Vagina (tissue), 2 donors: ENCODE results near the gene MYO3B. TPM values are rescaled to one million over a fixed set of nuclear protein-coding genes. Genes with fewer than 3 reads are reported as not detected.

Experiments used
- DNase-seq, 2 donors: peaks; one replicate each; pipeline ENCODE4 v3.0.0-alpha.2; 2017; ENCODE audit errors: extremely low spot score in 2 of 2
- H3K27ac ChIP-seq: fragments of 200-600 bp; sonication (generic); one replicate; pipeline ENCODE4 v1.5.1; 2019
- H3K27me3 ChIP-seq: fragments of 200-600 bp; sonication (generic); one replicate; pipeline ENCODE4 v1.5.1; 2019
- H3K36me3 ChIP-seq, 2 donors: fragments of 200-600 bp; sonication (generic); one replicate each; pipeline ENCODE4 v1.5.1; 2017 to 2019
- H3K4me1 ChIP-seq: fragments of 200-600 bp; sonication (generic); one replicate; pipeline ENCODE4 v1.5.1; 2019
- H3K4me3 ChIP-seq, 2 donors: fragments of 200-600 bp; sonication (generic); 1 replicate in 1 of 2; 2 replicates in 1 of 2; pipeline ENCODE4 v1.5.1; 2016 to 2019
- H3K9me3 ChIP-seq: fragments of 200-600 bp; sonication (generic); one replicate; pipeline ENCODE4 v1.5.1; 2019
- POLR2A ChIP-seq, 2 donors: fragments of 450-650 bp; IDR thresholded peaks; one replicate each; pipeline ENCODE4 v1.6.1; 2017; ENCODE audit warnings: antibody characterized with exemption in 2 of 2, mild to moderate bottlenecking in 2 of 2, moderate library complexity in 2 of 2
- POLR2AphosphoS5 ChIP-seq, 2 donors: sonication (generic); formaldehyde crosslinking; IDR thresholded peaks; one replicate each; pipeline ENCODE4 v1.9.0; 2017; ENCODE audit warnings: antibody characterized with exemption in 2 of 2, mild to moderate bottlenecking in 2 of 2, low read depth in 1 of 2; ENCODE audit not compliant: insufficient read depth in 1 of 2
- intact Hi-C: fragments of 100-400 bp; cut with DNase I; formaldehyde crosslinking; loops from one replicate; pipeline ENCODE4 v1.15.1; 2023
- total RNA-seq: library from RNA; depleted of rRNA; stranded (reverse); fragments of >200 nt; gene quantifications from one replicate; pipeline ENCODE4 v1.2.3, GENCODE V29; 2016
- TF ChIP-seq, protein P1 (sequence below), 3 experiments: fragments of 450-650 bp in 2 of 3; fragments of 200-600 bp in 1 of 3; sonication (generic) in 1 of 3; IDR thresholded peaks; one replicate each; pipeline ENCODE4 v1.5.1; 2017 to 2019; ENCODE audit warnings: antibody characterized with exemption in 3 of 3, mild to moderate bottlenecking in 2 of 3, moderate library complexity in 2 of 3

MYO3B gene
- total RNA-seq, 1 donor from 2014 or later = 0.49 TPM

DNA sequence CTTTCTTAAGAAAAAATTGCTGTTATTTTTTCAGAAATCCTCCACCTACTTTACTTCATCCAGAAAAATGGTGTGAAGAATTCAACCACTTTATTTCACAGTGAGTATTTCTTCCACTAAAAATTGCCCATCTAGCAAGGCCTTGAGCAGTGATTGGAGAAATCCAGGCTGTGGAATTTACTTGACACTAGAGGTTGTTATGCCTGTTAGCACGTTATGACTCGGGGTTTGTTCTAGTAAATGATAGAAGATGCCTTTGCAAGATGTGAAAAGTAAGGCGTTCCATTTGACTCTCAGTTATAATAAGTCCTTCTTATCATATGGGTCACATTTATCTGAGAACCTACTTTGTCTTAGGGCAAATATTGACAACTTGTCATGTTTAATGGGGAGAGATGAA lies 157.4 kb downstream of the MYO3B start:
- Histone ChIP-seq H3K4me3 (no peak overlapping the region), H3K36me3 (no peaks in the 10 kb centered on the region), H3K27me3 (no peaks in the 10 kb centered on the region), H3K27ac (no peak overlapping the region), H3K9me3 (no peaks in the 10 kb centered on the region), H3K4me1 (no peaks in the 10 kb centered on the region)
- intact Hi-C loops = no loop called here
- no peak for DNase-seq
- TF ChIP-seq POLR2AphosphoS5 (IDR thresholded peaks at IDR 0.05; ENCODE audit: insufficient read depth in 1 of 2, low read depth in 1 of 2) (no peak), POLR2A (IDR thresholded peaks at IDR 0.05) (no peak)
- TF ChIP-seq, protein P1, sequence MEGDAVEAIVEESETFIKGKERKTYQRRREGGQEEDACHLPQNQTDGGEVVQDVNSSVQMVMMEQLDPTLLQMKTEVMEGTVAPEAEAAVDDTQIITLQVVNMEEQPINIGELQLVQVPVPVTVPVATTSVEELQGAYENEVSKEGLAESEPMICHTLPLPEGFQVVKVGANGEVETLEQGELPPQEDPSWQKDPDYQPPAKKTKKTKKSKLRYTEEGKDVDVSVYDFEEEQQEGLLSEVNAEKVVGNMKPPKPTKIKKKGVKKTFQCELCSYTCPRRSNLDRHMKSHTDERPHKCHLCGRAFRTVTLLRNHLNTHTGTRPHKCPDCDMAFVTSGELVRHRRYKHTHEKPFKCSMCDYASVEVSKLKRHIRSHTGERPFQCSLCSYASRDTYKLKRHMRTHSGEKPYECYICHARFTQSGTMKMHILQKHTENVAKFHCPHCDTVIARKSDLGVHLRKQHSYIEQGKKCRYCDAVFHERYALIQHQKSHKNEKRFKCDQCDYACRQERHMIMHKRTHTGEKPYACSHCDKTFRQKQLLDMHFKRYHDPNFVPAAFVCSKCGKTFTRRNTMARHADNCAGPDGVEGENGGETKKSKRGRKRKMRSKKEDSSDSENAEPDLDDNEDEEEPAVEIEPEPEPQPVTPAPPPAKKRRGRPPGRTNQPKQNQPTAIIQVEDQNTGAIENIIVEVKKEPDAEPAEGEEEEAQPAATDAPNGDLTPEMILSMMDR (IDR thresholded peaks at IDR 0.05) = no peak

DNA sequence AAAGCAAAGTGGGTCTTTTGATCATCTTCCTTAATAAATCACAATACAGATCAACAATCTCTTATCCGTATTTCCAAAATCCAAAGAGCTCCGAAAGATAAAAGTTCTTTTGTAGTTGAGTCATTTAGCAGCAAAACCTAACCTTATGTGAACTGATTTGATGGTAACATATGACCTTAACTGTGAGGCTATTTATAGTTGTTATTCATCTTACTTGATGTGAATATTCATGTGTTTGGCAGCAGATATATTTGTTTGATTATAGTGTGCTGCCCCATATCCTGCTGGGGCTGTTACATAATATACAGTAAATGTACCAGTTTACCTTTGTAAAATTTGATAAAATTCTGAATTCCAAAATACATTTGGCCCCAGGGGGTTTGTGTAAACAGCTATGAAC lies 158.5 kb downstream of the MYO3B start:
- no peak for DNase-seq
- Histone ChIP-seq H3K4me1 (no peaks in the 10 kb centered on the region), H3K9me3 (no peaks in the 10 kb centered on the region), H3K27ac (no peak overlapping the region), H3K4me3 (no peak overlapping the region), H3K27me3 (no peaks in the 10 kb centered on the region), H3K36me3 (no peaks in the 10 kb centered on the region)
- TF ChIP-seq POLR2A (IDR thresholded peaks at IDR 0.05) (no peak), POLR2AphosphoS5 (IDR thresholded peaks at IDR 0.05; ENCODE audit: insufficient read depth in 1 of 2, low read depth in 1 of 2) (no peak)
- TF ChIP-seq, protein P1 (IDR thresholded peaks at IDR 0.05) = no peak
- intact Hi-C loops = no loop called here

DNA sequence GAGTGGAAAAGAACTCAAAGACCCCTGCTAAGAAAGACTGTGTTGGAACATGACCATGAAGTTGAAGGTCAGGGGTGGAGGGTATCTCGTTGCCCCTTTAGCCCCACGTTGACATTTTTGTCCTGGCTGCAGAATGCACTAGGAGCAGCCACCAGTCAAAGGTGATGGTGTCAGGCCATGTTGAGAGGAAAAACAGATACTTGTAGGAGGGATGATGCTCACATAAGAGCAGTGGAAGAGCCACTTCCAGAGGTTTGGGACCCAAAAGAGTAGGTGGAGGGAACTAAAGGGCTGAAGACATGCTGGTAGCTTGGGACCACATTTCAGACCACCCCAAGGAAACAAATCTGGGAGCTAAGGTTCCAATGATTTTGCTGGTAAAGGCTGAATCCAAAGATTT lies 159.0 kb downstream of the MYO3B start:
- no peaks in the 10 kb centered on the region for H3K9me3 ChIP-seq
- no peaks in the 10 kb centered on the region for H3K36me3 ChIP-seq
- DNase-seq = no peak
- TF ChIP-seq POLR2A (IDR thresholded peaks at IDR 0.05) (no peak), POLR2AphosphoS5 (IDR thresholded peaks at IDR 0.05; ENCODE audit: insufficient read depth in 1 of 2, low read depth in 1 of 2) (no peak)
- TF ChIP-seq, protein P1 (IDR thresholded peaks at IDR 0.05) = no peak
- no peaks in the 10 kb centered on the region for H3K4me1 ChIP-seq
- H3K4me3 ChIP-seq = no peak overlapping the region
- H3K27me3 ChIP-seq = no peaks in the 10 kb centered on the region
- H3K27ac ChIP-seq = no peak overlapping the region
- intact Hi-C loops = no loop called here

DNA sequence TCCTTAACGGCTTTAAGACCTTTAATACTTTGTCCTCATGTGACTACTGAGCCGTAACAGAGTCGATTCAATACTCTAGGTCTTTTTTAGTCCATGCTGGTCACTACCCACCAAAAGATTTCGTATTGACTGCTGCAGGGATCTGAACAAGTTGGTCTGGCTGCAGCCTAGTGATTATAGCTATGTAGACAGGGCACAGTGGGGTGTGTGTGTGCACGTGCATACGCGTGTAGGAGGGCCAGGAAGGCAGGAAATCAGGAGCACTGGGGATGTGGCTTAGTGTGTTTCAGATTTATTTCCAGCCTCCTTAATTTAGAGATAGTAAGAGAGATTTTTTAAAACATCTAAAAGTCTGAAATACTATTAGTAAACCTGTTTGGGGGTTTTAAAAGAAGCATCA lies 161.4 kb downstream of the MYO3B start:
- intact Hi-C loops = no loop called here
- Histone ChIP-seq H3K27ac (no peak overlapping the region), H3K27me3 (no peaks in the 10 kb centered on the region), H3K4me3 (no peak overlapping the region), H3K36me3 (no peaks in the 10 kb centered on the region), H3K9me3 (no peaks in the 10 kb centered on the region), H3K4me1 (no peaks in the 10 kb centered on the region)
- no peak for DNase-seq
- TF ChIP-seq POLR2AphosphoS5 (IDR thresholded peaks at IDR 0.05; ENCODE audit: insufficient read depth in 1 of 2, low read depth in 1 of 2) = no peak
- no peak for TF ChIP-seq POLR2A (IDR thresholded peaks at IDR 0.05)
- TF ChIP-seq, protein P1 (IDR thresholded peaks at IDR 0.05) = no peak

DNA sequence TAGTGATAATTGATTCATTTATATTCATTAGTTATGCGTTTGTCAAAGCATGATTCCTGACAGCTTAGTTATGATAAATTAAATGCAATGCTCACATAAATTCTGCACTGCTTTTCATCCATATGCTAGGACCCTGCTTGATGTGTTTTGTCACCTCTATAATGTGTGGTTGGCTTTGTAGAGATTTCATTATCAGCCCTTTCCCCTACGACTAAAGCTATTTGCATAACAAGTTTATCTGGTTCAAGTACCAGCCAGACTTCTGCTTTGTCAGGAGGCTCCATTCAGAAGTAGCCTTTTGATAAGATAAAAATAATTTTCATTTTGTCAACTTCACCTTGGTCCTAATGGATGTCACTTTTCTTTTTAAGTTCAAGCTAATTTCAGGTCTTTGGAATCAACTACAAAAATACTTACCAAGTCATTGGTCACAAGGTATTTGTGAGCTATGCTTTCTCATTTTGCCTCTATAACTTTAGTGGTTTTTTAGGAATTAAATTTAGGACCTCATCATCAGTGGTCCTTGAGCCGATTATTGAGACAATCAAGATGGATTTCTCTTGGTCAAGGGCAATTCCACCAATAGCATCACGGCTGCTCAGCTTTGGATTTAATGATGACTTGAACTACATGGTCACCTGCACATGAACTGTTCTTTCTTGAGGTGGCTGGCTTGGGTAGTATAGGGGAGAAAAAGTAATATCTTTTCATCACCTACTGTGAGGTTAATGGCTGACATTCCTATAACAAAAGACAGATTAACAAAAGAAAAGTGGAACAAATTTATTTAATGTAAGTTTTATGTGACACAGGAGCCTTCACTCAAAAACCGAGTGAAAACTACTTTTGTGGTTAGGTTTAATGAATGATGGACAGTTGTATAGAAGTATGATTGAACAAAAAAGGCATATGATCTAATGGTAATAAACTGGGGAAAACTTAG lies 162.1 kb downstream of the MYO3B start:
- intact Hi-C loops = no loop called here
- no peaks in the 10 kb centered on the region for H3K9me3 ChIP-seq
- H3K4me1 ChIP-seq = no peaks in the 10 kb centered on the region
- TF ChIP-seq POLR2A (IDR thresholded peaks at IDR 0.05) (no peak), POLR2AphosphoS5 (IDR thresholded peaks at IDR 0.05; ENCODE audit: insufficient read depth in 1 of 2, low read depth in 1 of 2) (no peak)
- TF ChIP-seq, protein P1 (IDR thresholded peaks at IDR 0.05) = no peak
- H3K36me3 ChIP-seq = no peaks in the 10 kb centered on the region
- no peak overlapping the region for H3K4me3 ChIP-seq
- no peak for DNase-seq
- no peak overlapping the region for H3K27ac ChIP-seq
- H3K27me3 ChIP-seq = no peaks in the 10 kb centered on the region
